GM23338 (cell line): ENCODE measurements around the gene SYNDIG1. TPM values are rescaled to one million over a fixed set of nuclear protein-coding genes. Genes with fewer than 3 reads are reported as not detected.

Experiments used
- ATAC-seq: fragments of 200-7000 bp; cut with Tn5 transposase; 3 replicates; pipeline ENCODE4 v1.9.1; 2020
- DNase-seq: peaks from one replicate; pipeline ENCODE4 v3.0.0-alpha.2; 2015; ENCODE audit warnings: low spot score
- H2AFZ ChIP-seq: fragments of 200-600 bp; sonication (generic); 2 replicates; pipeline ENCODE4 v1.8.0; 2016; ENCODE audit warnings: antibody characterized with exemption, mild to moderate bottlenecking, moderate library complexity
- H3F3A ChIP-seq: fragments of 200-600 bp; sonication (generic); replicated peaks from 2 replicates; pipeline ENCODE4 v1.8.0; 2017; ENCODE audit warnings: antibody characterized with exemption, mixed run types, low read depth
- H3K27ac ChIP-seq: fragments of 200-600 bp; sonication (generic); 2 replicates; pipeline ENCODE4 v1.6.1; 2016; ENCODE audit warnings: low read depth
- H3K27me3 ChIP-seq: fragments of 200-600 bp; sonication (generic); 2 replicates; pipeline ENCODE4 v1.8.0; 2016; ENCODE audit warnings: mild to moderate bottlenecking, mixed run types, moderate library complexity; ENCODE audit not compliant: insufficient read depth
- H3K36me3 ChIP-seq: fragments of 200-600 bp; sonication (generic); 2 replicates; pipeline ENCODE4 v1.8.0; 2016; ENCODE audit warnings: mild to moderate bottlenecking; ENCODE audit not compliant: insufficient read depth
- H3K4me1 ChIP-seq: fragments of 200-600 bp; sonication (generic); 2 replicates; pipeline ENCODE4 v1.8.0; 2016; ENCODE audit warnings: mild to moderate bottlenecking, moderate library complexity; ENCODE audit not compliant: insufficient read depth
- H3K4me2 ChIP-seq: fragments of 200-600 bp; sonication (generic); 2 replicates; pipeline ENCODE4 v1.7.1; 2017; ENCODE audit warnings: mixed run types
- H3K4me3 ChIP-seq: fragments of 200-600 bp; sonication (generic); 2 replicates; pipeline ENCODE4 v1.6.1; 2016; ENCODE audit warnings: mixed run types
- H3K79me2 ChIP-seq: fragments of 200-600 bp; sonication (generic); replicated peaks from 2 replicates; pipeline ENCODE4 v1.8.0; 2017; ENCODE audit warnings: mild to moderate bottlenecking; ENCODE audit not compliant: insufficient read depth
- H3K9me2 ChIP-seq: fragments of 200-600 bp; sonication (generic); 2 replicates; pipeline ENCODE4 v1.8.0; 2017; ENCODE audit not compliant: insufficient read depth
- H4K20me1 ChIP-seq: fragments of 200-600 bp; sonication (generic); replicated peaks from 2 replicates; pipeline ENCODE4 v1.8.0; 2017; ENCODE audit warnings: mild to moderate bottlenecking; ENCODE audit not compliant: insufficient read depth
- H3K27ac Mint-ChIP-seq: 2 replicates; pipeline ENCODE4 v1.8.0; 2020; ENCODE audit warnings: inconsistent platforms, mild to moderate bottlenecking, moderate library complexity, mixed read lengths
- H3K27me3 Mint-ChIP-seq: 3 replicates; pipeline ENCODE4 v1.8.0; 2022; ENCODE audit warnings: low read depth, mild to moderate bottlenecking, moderate library complexity, mixed read lengths, inconsistent platforms; ENCODE audit not compliant: insufficient read depth, poor library complexity
- H3K36me3 Mint-ChIP-seq: 3 replicates; pipeline ENCODE4 v1.8.0; 2021; ENCODE audit warnings: low read depth, mild to moderate bottlenecking, inconsistent platforms, moderate library complexity, mixed read lengths
- H3K4me1 Mint-ChIP-seq: 3 replicates; pipeline ENCODE4 v1.8.0; 2020; ENCODE audit warnings: mild to moderate bottlenecking, inconsistent platforms, mixed read lengths
- H3K4me3 Mint-ChIP-seq: 3 replicates; pipeline ENCODE4 v1.8.0; 2021; ENCODE audit warnings: moderate library complexity, mild to moderate bottlenecking, inconsistent platforms, mixed read lengths
- H3K9me3 Mint-ChIP-seq: 3 replicates; pipeline ENCODE4 v1.8.0; 2020; ENCODE audit warnings: moderate library complexity, mild to moderate bottlenecking, inconsistent platforms, mixed read lengths
- CREB1 ChIP-seq: fragments of 250-450 bp; sonication (Bioruptor Pico); IDR thresholded peaks from 2 replicates; pipeline ENCODE4 v1.5.0; 2020; ENCODE audit warnings: low read depth, mild to moderate bottlenecking, moderate library complexity
- EZH2phosphoT487 ChIP-seq: fragments of 200-600 bp; sonication (generic); IDR thresholded peaks from one replicate; pipeline ENCODE4 v1.8.1; 2018; ENCODE audit warnings: antibody characterized with exemption; ENCODE audit not compliant: unreplicated experiment
- JUNB ChIP-seq: IDR thresholded peaks from one replicate; pipeline ENCODE4 v1.6.1; 2016; ENCODE audit warnings: antibody characterized with exemption; ENCODE audit not compliant: unreplicated experiment
- NANOG ChIP-seq: IDR thresholded peaks from 2 replicates; pipeline ENCODE4 v1.6.1; 2016; ENCODE audit warnings: antibody characterized with exemption, borderline replicate concordance
- POLR2AphosphoS5 ChIP-seq: IDR thresholded peaks from 2 replicates; pipeline ENCODE4 v1.6.1; 2016; ENCODE audit warnings: antibody characterized with exemption, low read depth
- REST ChIP-seq: IDR thresholded peaks from one replicate; pipeline ENCODE4 v1.6.1; 2018; ENCODE audit warnings: antibody characterized with exemption; ENCODE audit not compliant: unreplicated experiment
- STAT1 ChIP-seq: IDR thresholded peaks from one replicate; pipeline ENCODE4 v1.6.1; 2016; ENCODE audit warnings: antibody characterized with exemption; ENCODE audit not compliant: unreplicated experiment
- ZNF114 ChIP-seq: fragments of 250-450 bp; sonication (Bioruptor Pico); IDR thresholded peaks from 2 replicates; pipeline ENCODE4 v1.5.0; 2020; ENCODE audit warnings: mild to moderate bottlenecking, moderate library complexity
- ZNF462 ChIP-seq: fragments of 250-450 bp; sonication (Bioruptor Pico); IDR thresholded peaks from 2 replicates; pipeline ENCODE4 v1.5.0; 2020; ENCODE audit warnings: mild to moderate bottlenecking, moderate library complexity
- polyA plus RNA-seq: library from polyadenylated mRNA; unstranded; fragments of >200 nt; fragmentation: Nextera tagmentation; extraction: Ambion mirVana; gene quantifications from 2 replicates; pipeline ENCODE4 v1.2.1, GENCODE V29; 2016
- total RNA-seq: library from RNA; depleted of rRNA; stranded (reverse); fragments of >200 nt; shearing (Covaris generic); gene quantifications from 2 replicates; pipeline ENCODE4 v1.2.3, GENCODE V29; 2014
- TF ChIP-seq, protein P1 (sequence below), 2 experiments: fragments of 200-600 bp in 1 of 2; sonication (generic) in 1 of 2; conservative IDR thresholded peaks; 2 replicates each; pipeline versions ENCODE4 v1.5.1 to v1.6.1; 2016 to 2017; ENCODE audit warnings: antibody characterized with exemption in 2 of 2, low read depth in 2 of 2, mild to moderate bottlenecking in 2 of 2, moderate library complexity in 1 of 2

SYNDIG1 gene
- total and polyA plus RNA-seq, 2 experiments from 2014 or later: 2.8 to 4.8 TPM

DNA sequence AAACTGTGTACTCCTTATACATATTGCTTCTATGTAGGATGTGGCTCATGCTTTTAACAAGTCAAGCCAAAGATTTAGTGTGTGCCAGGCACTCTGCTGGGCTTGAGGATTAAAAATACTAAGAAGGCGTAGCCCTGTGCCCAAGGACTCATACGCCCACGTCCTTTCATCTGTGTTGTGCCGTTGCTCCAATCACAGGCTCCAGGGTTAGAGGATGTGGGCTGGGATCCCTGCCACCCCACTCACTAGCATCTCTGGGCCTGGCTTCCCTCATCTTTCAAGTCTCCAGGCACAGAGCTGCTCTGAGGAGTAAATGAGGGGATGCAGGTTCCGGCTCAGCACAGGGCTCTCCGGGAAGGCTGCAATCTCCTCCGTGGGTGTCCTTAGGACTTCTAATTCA, 214.2 kb downstream of the SYNDIG1 start:
- no peaks in the 10 kb centered on the region for H3K4me1 ChIP-seq
- no peak overlapping the region for H3K4me3 ChIP-seq
- no peaks in the 10 kb centered on the region for H3K36me3 ChIP-seq
- H3K9me2 ChIP-seq: 0 out of 2 replicates have a peak, but pooled peaks cover 4% of the 10 kb centered on the region
- Mint-ChIP-seq H3K4me3 (no peak overlapping the region), H3K27me3 (peaks cover 7% of the 10 kb centered on the region), H3K4me1 (peaks cover 2% of the 10 kb centered on the region; the same call in 1 of the 3 replicates), H3K27ac (no peak overlapping the region), H3K9me3 (peaks cover 14% of the 10 kb centered on the region; the same call in 2 of the 3 replicates), H3K36me3 (no peaks in the 10 kb centered on the region; the same call in 2 of the 3 replicates)
- TF ChIP-seq, protein P1, sequence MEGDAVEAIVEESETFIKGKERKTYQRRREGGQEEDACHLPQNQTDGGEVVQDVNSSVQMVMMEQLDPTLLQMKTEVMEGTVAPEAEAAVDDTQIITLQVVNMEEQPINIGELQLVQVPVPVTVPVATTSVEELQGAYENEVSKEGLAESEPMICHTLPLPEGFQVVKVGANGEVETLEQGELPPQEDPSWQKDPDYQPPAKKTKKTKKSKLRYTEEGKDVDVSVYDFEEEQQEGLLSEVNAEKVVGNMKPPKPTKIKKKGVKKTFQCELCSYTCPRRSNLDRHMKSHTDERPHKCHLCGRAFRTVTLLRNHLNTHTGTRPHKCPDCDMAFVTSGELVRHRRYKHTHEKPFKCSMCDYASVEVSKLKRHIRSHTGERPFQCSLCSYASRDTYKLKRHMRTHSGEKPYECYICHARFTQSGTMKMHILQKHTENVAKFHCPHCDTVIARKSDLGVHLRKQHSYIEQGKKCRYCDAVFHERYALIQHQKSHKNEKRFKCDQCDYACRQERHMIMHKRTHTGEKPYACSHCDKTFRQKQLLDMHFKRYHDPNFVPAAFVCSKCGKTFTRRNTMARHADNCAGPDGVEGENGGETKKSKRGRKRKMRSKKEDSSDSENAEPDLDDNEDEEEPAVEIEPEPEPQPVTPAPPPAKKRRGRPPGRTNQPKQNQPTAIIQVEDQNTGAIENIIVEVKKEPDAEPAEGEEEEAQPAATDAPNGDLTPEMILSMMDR (conservative IDR thresholded peaks at IDR 0.05; ENCODE audit: low read depth in 2 of 2): no peak
- TF ChIP-seq POLR2AphosphoS5: no peak
- TF ChIP-seq CREB1: no peak
- no peak for TF ChIP-seq EZH2phosphoT487
- no peak for TF ChIP-seq REST
- no peak for TF ChIP-seq STAT1
- TF ChIP-seq NANOG: no peak
- no peak for TF ChIP-seq JUNB
- no peak for TF ChIP-seq ZNF462 (CRISPR knock-in tag)
- TF ChIP-seq ZNF114 (CRISPR knock-in tag): no peak
- H3F3A ChIP-seq: no peaks in the 10 kb centered on the region
- H3K4me2 ChIP-seq: no peak overlapping the region
- no peak overlapping the region for H3K27ac ChIP-seq
- H3K79me2 ChIP-seq: no peaks in the 10 kb centered on the region
- DNase-seq (no peak), ATAC-seq (no peak)
- no peaks in the 10 kb centered on the region for H3K27me3 ChIP-seq
- no peaks in the 10 kb centered on the region for H4K20me1 ChIP-seq
- H2AFZ ChIP-seq: no peak overlapping the region
